Lung (tissue), 10 donors: ENCODE measurements around the gene POM121. TPM values are rescaled to one million over a fixed set of nuclear protein-coding genes. Genes with fewer than 3 reads are reported as not detected.
A peak's percentile ranks its signal among the peaks of the same experiment; 100 is the strongest.
"Not testable (repeated sequence)": the region's sequence is repeated elsewhere in the genome, so short reads cannot be mapped to it uniquely, and the experiment has no call there.

Source experiments
- ATAC-seq: fragments of 200-7000 bp; cut with Tn5 transposase; one replicate; pipeline ENCODE4 v1.9.1; 2020; ENCODE audit warnings: moderate number of reproducible peaks; ENCODE audit not compliant: insufficient read depth, low FRiP score
- DNase-seq, 3 donors: peaks; one replicate each; pipeline ENCODE4 v3.0.0-alpha.2; 2013 to 2017
- H3K27ac ChIP-seq, 2 donors: one replicate each; pipeline ENCODE4 v1.5.1; 2013; ENCODE audit warnings: mild to moderate bottlenecking in 2 of 2, moderate library complexity in 2 of 2, control low read depth in 1 of 2, inconsistent platforms in 1 of 2, low read depth in 1 of 2, low read length in 1 of 2
- H3K27me3 ChIP-seq, 3 donors: one replicate each; pipeline ENCODE4 v1.5.1; 2013; ENCODE audit warnings: low read length in 2 of 3; ENCODE audit not compliant: control insufficient read depth in 3 of 3, insufficient read depth in 3 of 3
- H3K36me3 ChIP-seq, 4 donors: one replicate each; pipeline ENCODE4 v1.5.1; 2013; ENCODE audit warnings: low read length in 4 of 4, mild to moderate bottlenecking in 1 of 4, moderate library complexity in 1 of 4; ENCODE audit not compliant: control insufficient read depth in 4 of 4, insufficient read depth in 4 of 4
- H3K4me1 ChIP-seq, 5 donors: one replicate each; pipeline ENCODE4 v1.5.1; 2013; ENCODE audit warnings: low read length in 5 of 5, mild to moderate bottlenecking in 2 of 5, moderate library complexity in 1 of 5; ENCODE audit not compliant: control insufficient read depth in 5 of 5, insufficient read depth in 5 of 5
- H3K4me3 ChIP-seq: one replicate; pipeline ENCODE4 v1.5.1; 2013; ENCODE audit warnings: mild to moderate bottlenecking, control low read depth, moderate library complexity
- H3K9ac ChIP-seq, 2 donors: one replicate each; pipeline ENCODE4 v1.5.1; 2013; ENCODE audit warnings: low read length in 2 of 2, control low read depth in 1 of 2; ENCODE audit not compliant: insufficient read depth in 1 of 2
- H3K9me3 ChIP-seq, 4 donors: one replicate each; pipeline ENCODE4 v1.5.1; 2013; ENCODE audit warnings: low read length in 3 of 4, mild to moderate bottlenecking in 1 of 4, moderate library complexity in 1 of 4; ENCODE audit not compliant: control insufficient read depth in 4 of 4, insufficient read depth in 3 of 4
- WGBS, 2 donors: extraction: QIAGEN DNeasy Blood & Tissue Kit; methylation state at CpG; one replicate each; pipeline ENCODE4 v1.1.7; 2013; 5-methylcytosine and 5-hydroxymethylcytosine counted together
- polyA plus RNA-seq, 2 donors: library from polyadenylated mRNA; stranded (reverse); fragments of 200-250 nt; gene quantifications; one replicate each; pipeline ENCODE4 v1.2.1, GENCODE V29; 2013
- total RNA-seq, 2 donors: library from RNA; depleted of rRNA in 1 of 2; stranded (reverse); fragments of >200 nt in 1 of 2; gene quantifications; one replicate each; pipeline ENCODE4 v1.2.1, GENCODE V29; 2014 to 2021
- donor health status: Bipolar disorder and iron deficiency.
- donor health status: healthy.
- donor health status: DM: yes; HTN: yes; CAD: no.

The POM121 gene
- total and polyA plus RNA-seq, 4 donors = 14.5 to 38.0 (median 16.6) TPM

- H3K4me3 ChIP-seq, H3K9me3 ChIP-seq, H3K27ac ChIP-seq, H3K4me1 ChIP-seq, H3K27me3 ChIP-seq, H3K9ac ChIP-seq, DNase-seq, H3K36me3 ChIP-seq: not testable (repeated sequence)
- ATAC-seq = peak; percentile 98
- WGBS, 2 donors = 0 to 8% methylated on average over 6 to 15 of the region's 45 CpGs
These were observed 29.8 kb downstream of the POM121 start for GRCh38 chr7:72954563-72955198.

- ATAC-seq, DNase-seq, H3K36me3 ChIP-seq, H3K9me3 ChIP-seq, H3K4me3 ChIP-seq, H3K27ac ChIP-seq, H3K4me1 ChIP-seq, H3K9ac ChIP-seq, H3K27me3 ChIP-seq: not testable (repeated sequence)
- WGBS, 2 donors = 74 to 87% methylated on average over 4 of the region's 18 CpGs
These were observed 35.1 kb downstream of the POM121 start for GRCh38 chr7:72960029-72960428.

- not testable (repeated sequence) for H3K4me3 ChIP-seq, H3K36me3 ChIP-seq, H3K9ac ChIP-seq, DNase-seq, H3K27me3 ChIP-seq, H3K27ac ChIP-seq, H3K4me1 ChIP-seq, H3K9me3 ChIP-seq
- no CpG with 5 or more reads among the region's 20 CpGs for WGBS, 2 donors
- ATAC-seq = peak; percentile 71
These were observed 35.9 kb downstream of the POM121 start for GRCh38 chr7:72960626-72961345.

GRCh38 chr7:72961346-72961650, 36.4 kb downstream of the POM121 start:
- H3K27me3 ChIP-seq, DNase-seq, H3K4me3 ChIP-seq, H3K4me1 ChIP-seq, H3K27ac ChIP-seq, H3K9me3 ChIP-seq, H3K9ac ChIP-seq, H3K36me3 ChIP-seq: not testable (repeated sequence)
- no CpG with 5 or more reads among the region's 9 CpGs for WGBS, 2 donors
- peak; percentile 44 for ATAC-seq

- 82 to 93% methylated on average over 2 to 4 of the region's 8 CpGs for WGBS, 2 donors
- H3K4me1 ChIP-seq, ATAC-seq, H3K27me3 ChIP-seq, DNase-seq, H3K9me3 ChIP-seq, H3K27ac ChIP-seq, H3K36me3 ChIP-seq, H3K9ac ChIP-seq, H3K4me3 ChIP-seq: not testable (repeated sequence)
These were observed 38.2 kb downstream of the POM121 start for GRCh38 chr7:72963056-72963455.

- WGBS, 2 donors = no CpG with 5 or more reads among the region's 31 CpGs
- not testable (repeated sequence) for ATAC-seq, H3K27me3 ChIP-seq, H3K36me3 ChIP-seq, DNase-seq, H3K4me1 ChIP-seq, H3K27ac ChIP-seq, H3K9me3 ChIP-seq, H3K9ac ChIP-seq, H3K4me3 ChIP-seq
These were observed 40.5 kb downstream of the POM121 start for GRCh38 chr7:72965186-72965975.

GRCh38 chr7:72966892-72967291, 42.0 kb downstream of the POM121 start:
- not testable (repeated sequence) for ATAC-seq, H3K9me3 ChIP-seq, H3K4me1 ChIP-seq, H3K4me3 ChIP-seq, H3K9ac ChIP-seq, DNase-seq, H3K27ac ChIP-seq, H3K27me3 ChIP-seq, H3K36me3 ChIP-seq
- WGBS, 2 donors = 86 to 95% methylated on average over 2 of the region's 3 CpGs

GRCh38 chr7:72968980-72969516, 44.2 kb downstream of the POM121 start, which contains the start of gene TRIM74:
Gene TRIM74, minus strand, starts transcription at chr7:72969466. Its CDS starts 3,309 bp downstream, at chr7:72966157.
- DNase-seq, H3K4me3 ChIP-seq, H3K27ac ChIP-seq, ATAC-seq, H3K4me1 ChIP-seq, H3K36me3 ChIP-seq, H3K9ac ChIP-seq, H3K9me3 ChIP-seq, H3K27me3 ChIP-seq: not testable (repeated sequence)
- WGBS, 2 donors = 49 to 53% methylated on average over 7 to 12 of the region's 36 CpGs
